ENCODE data around the gene LYG2. TPM values are rescaled to one million over a fixed set of nuclear protein-coding genes. Genes with fewer than 3 reads are reported as not detected.
A peak's percentile ranks its signal among the peaks of the same experiment; 100 is the strongest.
"Not testable (repeated sequence)": the region's sequence is repeated elsewhere in the genome, so short reads cannot be mapped to it uniquely, and the experiment has no call there.

The LYG2 gene
- 0.17 TPM for polyA plus RNA-seq (2013, experiment 1 of 2; ENCODE audit: insufficient read length)
- not detected for polyA plus RNA-seq (2013, experiment 2 of 2; ENCODE audit: insufficient read length)

DNA sequence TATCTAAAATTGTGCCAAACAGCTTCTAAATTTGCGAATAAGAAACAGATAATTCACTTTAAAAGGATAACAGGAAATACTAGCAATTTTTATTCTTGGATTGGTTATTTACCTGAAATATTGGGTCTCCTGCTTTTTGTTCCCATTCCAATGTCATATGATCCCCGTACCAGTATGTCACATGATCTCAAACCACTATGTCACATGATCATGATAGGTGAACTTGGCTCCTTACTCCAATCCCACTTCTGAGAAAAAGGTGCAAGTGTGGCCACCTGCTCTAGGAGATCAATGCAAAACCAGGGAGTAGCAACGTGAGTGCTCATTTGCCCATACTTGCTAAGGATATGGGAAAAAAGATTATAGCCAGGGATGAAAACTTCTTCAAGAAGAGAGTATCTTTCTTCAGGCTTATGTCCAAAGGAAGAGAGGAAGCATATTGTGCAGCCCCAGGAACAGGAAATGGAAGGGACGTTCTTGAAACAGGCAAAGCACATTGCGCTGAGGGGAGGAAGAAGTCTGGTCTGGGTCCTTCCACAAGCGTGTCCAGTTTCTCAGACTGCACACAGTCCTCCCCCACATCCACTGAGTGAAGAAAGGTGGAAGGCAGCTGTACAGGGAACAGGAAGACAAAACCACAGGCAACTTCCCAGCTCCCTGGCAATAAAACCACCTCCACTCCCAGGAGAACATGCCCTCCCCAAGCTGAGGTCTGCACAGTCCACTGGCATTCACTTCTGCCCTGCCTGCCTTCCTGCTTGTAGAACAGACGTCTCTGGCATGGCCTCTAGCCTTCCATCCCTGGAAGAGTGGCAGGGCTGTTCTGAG, at the start of gene LYG2:
Gene LYG2 (minus strand): TSS at position 176 of the 828 bp plus-strand sequence. CDS start 1,406 bp downstream, outside the sequence.
- no peak for DNase-seq

DNA sequence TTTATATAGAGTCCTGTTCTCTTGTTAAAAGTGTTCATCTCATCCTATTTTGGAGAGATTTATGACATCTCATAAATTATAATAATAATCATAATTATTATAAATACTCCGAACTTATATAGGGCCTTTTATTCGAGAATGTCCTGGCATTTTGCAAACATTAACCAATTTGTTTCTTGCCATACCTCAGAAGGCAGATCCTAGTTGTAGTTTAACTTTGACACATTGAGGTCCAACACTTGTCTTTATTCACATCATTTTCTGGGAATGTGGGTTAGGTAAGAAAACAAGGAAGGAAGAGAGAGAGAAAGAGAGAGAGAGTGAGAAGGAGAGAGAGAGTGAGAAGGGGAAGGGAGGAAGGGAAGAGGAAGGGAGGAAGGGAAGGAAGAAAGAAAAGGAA, 45.6 kb upstream of the LYG2 start, which contains the start of gene LYG1:
Gene LYG1 (minus strand): TSS at position 101 of the 400 bp plus-strand sequence. CDS start 5,527 bp downstream, outside the sequence.
- DNase-seq, result not testable (repeated sequence)

DNA sequence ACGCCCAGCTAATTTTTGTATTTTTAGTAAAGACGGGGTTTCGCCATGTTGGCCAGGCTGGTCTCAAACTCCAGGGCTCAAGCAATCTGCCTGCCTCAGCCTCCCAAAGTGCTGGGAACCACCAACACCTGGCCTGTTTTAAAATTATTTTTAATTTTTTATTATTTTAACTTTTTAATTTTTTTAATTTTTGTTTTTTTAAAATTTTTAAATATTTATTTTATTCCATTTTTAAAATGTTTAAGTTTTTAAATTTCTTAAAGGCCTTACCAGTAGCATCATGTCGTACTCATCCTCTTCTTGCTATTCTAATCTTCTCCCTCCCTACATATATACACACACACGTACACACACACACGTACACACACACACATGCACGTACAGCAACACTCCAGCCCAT, 44.1 kb upstream of the LYG2 start:
- DNase-seq, result no peak

- peak; percentile 51 for DNase-seq
Measured at GRCh38 chr2:99297994-99298393, 42.5 kb upstream of the LYG2 start.

- no peak for DNase-seq
Measured at GRCh38 chr2:99285526-99285925, 30.1 kb upstream of the LYG2 start.

DNA sequence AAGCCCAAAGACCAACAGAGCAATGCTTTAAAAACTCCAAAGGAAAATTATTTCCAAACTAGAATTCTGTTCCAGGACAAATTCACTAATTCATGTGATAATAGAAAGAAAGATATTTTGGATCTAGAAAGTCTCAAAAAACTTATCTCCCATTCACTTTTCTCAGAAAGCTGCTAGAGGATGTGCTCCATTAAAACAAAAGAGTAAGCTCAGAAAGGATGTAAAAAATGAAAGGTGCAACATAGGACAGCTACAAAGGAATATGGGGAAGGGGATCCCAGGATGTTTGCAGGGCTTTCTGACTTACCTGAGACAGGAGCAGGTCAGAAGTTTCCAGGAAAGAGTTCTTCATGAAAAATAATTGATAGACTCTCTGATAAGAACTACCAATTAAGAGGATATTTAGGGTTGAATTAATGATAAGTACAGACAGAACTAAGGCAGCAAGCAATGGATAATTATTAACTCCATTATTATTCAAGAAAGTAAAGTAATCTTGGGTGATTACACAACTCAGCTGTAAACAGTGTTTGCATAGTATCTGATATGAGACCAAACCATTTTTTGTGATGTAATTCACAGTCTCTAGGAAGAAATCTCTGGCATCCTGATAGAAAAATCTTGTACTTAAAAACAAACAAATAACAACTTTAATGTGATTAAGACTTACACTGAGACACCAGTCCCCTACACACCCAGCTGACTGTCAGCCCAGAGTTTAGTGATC, 24.7 kb upstream of the LYG2 start:
- no peak for DNase-seq

- peak; percentile 91 for DNase-seq
Measured at GRCh38 chr2:99278793-99279291, 23.4 kb upstream of the LYG2 start.

- not testable (repeated sequence) for DNase-seq
Measured at GRCh38 chr2:99278195-99278765, 22.8 kb upstream of the LYG2 start.

DNA sequence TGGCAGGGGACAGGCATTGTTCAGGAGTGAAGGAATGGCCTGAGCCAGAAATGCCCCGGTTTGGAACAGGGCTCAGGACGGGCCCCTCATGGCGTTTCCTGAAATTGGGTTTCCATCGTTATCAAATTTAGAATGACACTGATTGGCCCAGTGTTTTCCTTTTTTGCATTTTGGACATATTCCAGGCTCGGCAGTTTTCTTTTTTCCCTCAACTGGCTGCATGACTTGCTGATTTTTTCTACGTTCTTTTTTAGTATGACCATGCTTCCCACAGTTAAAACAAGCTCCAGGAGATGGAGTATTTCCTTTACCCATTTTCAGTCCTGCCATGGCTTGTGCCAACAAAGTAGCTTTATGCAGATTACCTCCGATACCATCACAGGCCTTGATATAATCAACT, 20.4 kb upstream of the LYG2 start:
- no peak for DNase-seq

DNA sequence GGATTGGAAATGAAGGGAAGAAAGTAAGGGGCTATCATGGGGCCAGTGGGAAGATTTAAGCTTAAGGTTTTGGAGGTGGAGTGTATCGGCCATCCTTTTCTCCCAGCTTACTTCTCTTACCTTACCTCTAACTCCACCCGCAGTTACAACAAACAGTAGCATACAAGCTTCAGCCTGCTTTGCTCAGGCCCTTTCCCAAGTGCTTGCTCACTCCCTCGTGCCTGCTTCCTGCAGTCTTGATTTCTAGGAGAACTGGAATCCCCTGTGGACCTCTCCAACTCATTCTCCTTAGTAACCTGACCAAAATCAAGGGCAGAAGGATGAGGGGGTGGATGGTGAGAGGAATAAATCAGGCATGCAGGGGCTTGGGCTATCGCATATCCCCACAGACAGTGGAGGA, 5.8 kb upstream of the LYG2 start:
- DNase-seq, result no peak

DNA sequence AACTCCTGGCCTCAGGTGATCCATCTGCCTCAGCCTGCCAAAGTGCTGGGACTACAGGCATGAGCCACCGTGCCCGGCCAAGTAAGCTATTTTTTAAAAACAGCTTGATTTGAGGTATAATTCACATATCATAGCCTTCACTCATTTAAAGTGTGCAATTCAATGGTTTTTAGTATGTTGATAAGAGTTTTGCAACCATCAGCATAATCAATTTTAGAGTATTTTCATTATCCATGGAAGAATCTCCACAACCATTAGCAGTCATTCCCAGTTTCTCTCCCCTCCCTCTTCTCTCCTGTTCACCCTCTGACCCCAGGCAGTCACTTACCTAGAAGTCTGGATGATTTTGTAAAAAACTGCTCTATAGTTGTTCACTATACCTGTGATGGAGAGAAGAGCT, 4.7 kb upstream of the LYG2 start:
- DNase-seq, result no peak

DNA sequence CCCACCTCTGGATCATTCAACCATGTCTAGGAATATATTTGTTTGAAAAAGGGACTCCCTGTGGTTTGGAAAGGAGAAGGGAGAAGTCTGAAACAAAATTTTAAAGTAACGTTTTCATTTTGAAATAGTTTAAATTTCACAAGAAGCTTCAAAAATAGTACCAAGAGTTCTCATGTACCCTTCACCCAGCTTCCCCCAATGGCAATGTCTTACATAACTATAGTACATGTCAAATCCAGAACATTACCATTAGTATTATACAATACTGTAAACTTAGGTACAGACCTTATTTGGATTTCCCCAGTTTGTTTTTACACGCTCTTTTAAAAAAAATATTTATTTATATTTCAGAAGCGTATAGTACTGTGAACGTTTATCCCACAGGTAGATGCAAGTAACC, 4.0 kb upstream of the LYG2 start:
- no peak for DNase-seq

DNA sequence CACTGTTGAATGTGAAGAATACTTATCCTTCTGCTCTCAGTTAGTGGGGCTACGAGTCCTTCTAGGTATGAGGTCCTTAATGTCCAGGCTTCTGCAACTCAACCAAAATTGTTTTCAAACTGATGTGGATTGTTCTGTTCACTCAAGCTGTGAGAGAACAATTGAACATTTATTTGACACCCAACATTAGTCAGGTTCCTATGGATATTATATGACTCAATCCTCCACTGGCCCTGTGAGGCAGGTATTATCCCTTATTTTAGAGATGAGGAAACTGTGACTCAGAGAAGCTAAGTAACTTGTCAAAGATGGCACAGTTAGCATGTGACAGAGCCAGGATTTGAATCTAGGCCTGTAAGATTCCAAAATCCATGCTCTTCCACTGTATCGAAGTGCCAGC, 1.2 kb upstream of the LYG2 start:
- no peak for DNase-seq

DNA sequence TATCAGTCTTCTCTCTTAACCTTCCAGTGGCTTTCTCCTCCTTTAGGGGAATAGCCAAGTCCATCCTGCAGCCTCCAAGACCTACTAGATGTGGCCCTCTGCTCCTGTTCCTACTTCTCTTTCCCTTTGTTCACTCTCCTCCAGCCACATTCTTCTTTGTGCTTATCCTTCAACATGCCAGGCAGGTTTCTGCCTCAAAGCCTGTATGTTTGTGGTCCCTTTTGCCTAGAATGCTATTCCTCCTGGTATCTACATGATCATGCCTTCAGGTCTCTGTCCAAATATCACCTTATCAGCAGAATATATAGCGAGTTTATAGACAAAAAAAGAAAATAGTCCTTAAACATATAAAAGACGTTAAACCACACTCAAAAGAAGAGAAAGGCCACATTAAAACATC, 5.5 kb downstream of the LYG2 start:
- DNase-seq, result no peak

- no peak for DNase-seq
Measured at GRCh38 chr2:99242151-99242550, 13.3 kb downstream of the LYG2 start.

- no peak for DNase-seq
Measured at GRCh38 chr2:99240431-99240830, 15.0 kb downstream of the LYG2 start.

DNA sequence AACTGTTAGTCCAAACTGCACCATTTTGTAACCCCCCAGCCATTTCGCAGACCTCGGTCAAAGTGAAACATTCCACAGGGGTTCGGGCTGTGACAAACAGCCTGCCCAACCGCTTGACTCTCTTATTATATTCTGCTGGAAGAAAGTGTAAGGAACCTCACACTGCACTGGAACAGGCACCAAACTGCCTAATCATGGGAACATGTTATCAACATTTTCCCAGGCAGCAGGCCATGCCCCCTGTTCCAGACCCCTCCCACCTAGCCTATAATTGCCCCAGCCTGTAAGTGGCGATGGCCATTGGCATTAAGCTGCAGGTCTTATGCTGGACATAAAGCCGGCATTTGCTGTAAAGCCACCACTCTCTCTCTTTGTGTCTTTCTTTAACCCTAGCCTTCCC, 16.9 kb downstream of the LYG2 start:
- DNase-seq, result no peak

GRCh38 chr2:99233177-99233576, 22.3 kb downstream of the LYG2 start:
- not testable (repeated sequence) for DNase-seq

DNA sequence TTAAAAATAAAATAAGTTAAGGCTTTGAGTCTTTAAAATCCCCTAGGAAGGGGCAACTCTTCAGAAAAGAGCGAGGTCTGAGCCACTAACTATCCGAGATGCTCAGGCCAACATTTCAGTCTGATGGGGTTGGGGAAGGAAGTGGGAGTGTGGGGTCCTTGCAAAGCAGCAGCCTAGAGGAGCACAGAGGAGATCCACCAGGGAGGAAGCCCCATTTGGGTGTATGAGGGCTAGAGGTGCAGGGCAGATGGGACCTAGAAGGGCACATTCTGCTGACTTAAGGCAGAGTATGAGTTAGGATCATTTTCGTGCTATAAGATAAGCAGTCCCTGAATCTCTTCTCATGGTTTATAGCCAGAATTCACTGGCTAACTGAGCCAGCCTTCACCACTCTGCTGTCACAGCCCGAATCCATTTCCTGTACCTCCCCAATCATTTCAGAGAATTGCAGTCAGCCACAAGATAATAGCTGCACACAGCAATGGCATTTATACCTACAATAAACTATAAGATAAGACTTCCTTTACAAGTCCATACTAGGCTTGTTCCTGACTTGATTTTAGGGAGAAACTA, 37.5 kb downstream of the LYG2 start:
- DNase-seq, result no peak

- DNase-seq, result no peak
Measured at GRCh38 chr2:99216096-99216495, 39.4 kb downstream of the LYG2 start.

- DNase-seq, result no peak
Measured at GRCh38 chr2:99205491-99205890, 50.0 kb downstream of the LYG2 start.

GRCh38 chr2:99201959-99202678, 53.3 kb downstream of the LYG2 start:
- DNase-seq, result no peak
